Right cardiac atrium (tissue), 5 donors: Measurements from ENCODE around the gene SNX5. TPM values are rescaled to one million over a fixed set of nuclear protein-coding genes. Genes with fewer than 3 reads are reported as not detected.

ENCODE experiments used
- ATAC-seq, 2 donors: fragments of 200-7000 bp; cut with Tn5 transposase; one replicate each; pipeline versions ENCODE4 v1.8.0 to v1.9.1; 2020; ENCODE audit warnings: moderate library complexity in 2 of 2, mild to moderate bottlenecking in 1 of 2
- DNase-seq, 3 donors: peaks; one replicate each; pipeline ENCODE4 v3.0.0-alpha.2; 2020
- H3K27ac ChIP-seq: one replicate; pipeline ENCODE4 v1.5.1; 2013; ENCODE audit warnings: mild to moderate bottlenecking, low read length, control low read depth, moderate library complexity
- H3K27me3 ChIP-seq: one replicate; pipeline ENCODE4 v1.6.1; 2013; ENCODE audit not compliant: control insufficient read depth, insufficient read depth
- H3K4me1 ChIP-seq: one replicate; pipeline ENCODE4 v1.6.1; 2013; ENCODE audit warnings: low read length; ENCODE audit not compliant: control insufficient read depth, insufficient read depth
- H3K4me3 ChIP-seq: one replicate; pipeline ENCODE4 v1.5.1; 2013; ENCODE audit warnings: low read length, control low read depth
- H3K9me3 ChIP-seq: one replicate; pipeline ENCODE4 v1.6.1; 2013; ENCODE audit warnings: low read length; ENCODE audit not compliant: control insufficient read depth
- WGBS: extraction: QIAGEN DNeasy Blood & Tissue Kit; methylation state at CpG from one replicate; pipeline ENCODE4 v1.1.7; 2013; 5-methylcytosine and 5-hydroxymethylcytosine counted together
- intact Hi-C, 4 donors: fragments of 100-400 bp; cut with DNase I; formaldehyde crosslinking; loops; one replicate each; pipeline versions ENCODE4 v1.11.0 to v1.14.0; 2022 to 2023
- polyA plus RNA-seq: library from polyadenylated mRNA; stranded (reverse); fragments of 200-250 nt; gene quantifications from one replicate; pipeline ENCODE4 v1.2.3, GENCODE V29; 2013
- total RNA-seq, 4 donors: library from RNA; stranded (reverse); fragmentation: NEBNext Ultra II Directional; extraction: Animal tissue kit (Norgen Biotek cat#: 25700); gene quantifications; one replicate each; pipeline ENCODE4 v1.2.1, GENCODE V29; 2021
- donor health status: healthy with polysubstance abuse.
- donor health status: DM: no; HTN: yes; CAD: no.
- donor health status: DM: no; HTN: no; CAD: no.
- donor health status: DM: no; HTN: yes; CAD: no; lungs with severe emphysema.
- donor health status: DM: yes; HTN: yes; CAD: no.

SNX5 gene
- total and polyA plus RNA-seq, 5 donors: 46.7 to 53.9 (median 47.8) TPM

GRCh38 chr20:17947474-17947815 lies 21.1 kb downstream of the SNX5 start:
- ATAC-seq (no peak), DNase-seq (peak in 1 of 3 donors; percentile 37)
- WGBS: 53% methylated on average over 5 of the region's 5 CpGs
- no peaks in the 10 kb centered on the region for H3K27me3 ChIP-seq
- H3K4me1 ChIP-seq: no peaks in the 10 kb centered on the region
- no peaks in the 10 kb centered on the region for H3K9me3 ChIP-seq
- intact Hi-C loops: no loop called here
- H3K27ac ChIP-seq: no peak overlapping the region
- H3K4me3 ChIP-seq: no peak overlapping the region

- whole genome bisulfite sequencing: 71% methylated on average over 6 of the region's 6 CpGs
- DNase-seq (no peak), ATAC-seq (no peak)
- intact Hi-C loops: no loop called here
- H3K4me3 ChIP-seq: no peak overlapping the region
- no peaks in the 10 kb centered on the region for H3K9me3 ChIP-seq
- H3K27ac ChIP-seq: no peak overlapping the region
- H3K4me1 ChIP-seq: no peaks in the 10 kb centered on the region
- no peaks in the 10 kb centered on the region for H3K27me3 ChIP-seq
These were observed 21.8 kb downstream of the SNX5 start for GRCh38 chr20:17946572-17947473.

GRCh38 chr20:17946040-17946439 lies 22.6 kb downstream of the SNX5 start:
- DNase-seq (no peak), ATAC-seq (no peak)
- Histone ChIP-seq H3K27ac (no peak overlapping the region), H3K9me3 (no peaks in the 10 kb centered on the region), H3K4me3 (no peak overlapping the region), H3K4me1 (no peaks in the 10 kb centered on the region), H3K27me3 (no peaks in the 10 kb centered on the region)
- intact Hi-C loops: no loop called here
- 93% methylated on average over 5 of the region's 5 CpGs for WGBS

GRCh38 chr20:17944854-17945474 lies 23.6 kb downstream of the SNX5 start:
- H3K4me3 ChIP-seq: no peak overlapping the region
- DNase-seq (no peak), ATAC-seq (no peak)
- no peak overlapping the region for H3K27ac ChIP-seq
- 92% methylated on average over 4 of the region's 4 CpGs for WGBS
- H3K4me1 ChIP-seq: no peaks in the 10 kb centered on the region
- no peaks in the 10 kb centered on the region for H3K27me3 ChIP-seq
- intact Hi-C loops: no loop called here
- no peaks in the 10 kb centered on the region for H3K9me3 ChIP-seq

GRCh38 chr20:17943343-17943742 lies 25.3 kb downstream of the SNX5 start:
- no peaks in the 10 kb centered on the region for H3K27me3 ChIP-seq
- no peak for DNase-seq
- WGBS: 29% methylated on average over 3 of the region's 3 CpGs
- ATAC-seq: no peak
- H3K4me1 ChIP-seq: no peaks in the 10 kb centered on the region
- H3K9me3 ChIP-seq: no peaks in the 10 kb centered on the region
- intact Hi-C loops: no loop called here
- no peak overlapping the region for H3K4me3 ChIP-seq
- H3K27ac ChIP-seq: no peak overlapping the region

- Histone ChIP-seq H3K27ac (no peak overlapping the region), H3K4me3 (no peak overlapping the region), H3K9me3 (no peaks in the 10 kb centered on the region), H3K27me3 (no peaks in the 10 kb centered on the region), H3K4me1 (no peaks in the 10 kb centered on the region)
- ATAC-seq: no peak
- no peak for DNase-seq
- intact Hi-C loops: no loop called here
- WGBS: 78% methylated on average over 3 of the region's 3 CpGs
These were observed 26.8 kb downstream of the SNX5 start for GRCh38 chr20:17941826-17942196.

- no peak for ATAC-seq
- Histone ChIP-seq H3K27me3 (no peaks in the 10 kb centered on the region), H3K9me3 (no peaks in the 10 kb centered on the region), H3K4me1 (no peaks in the 10 kb centered on the region), H3K4me3 (no peak overlapping the region), H3K27ac (no peak overlapping the region)
- DNase-seq: no peak
- intact Hi-C loops: no loop called here
- 95% methylated on average over 10 of the region's 10 CpGs for WGBS
These were observed 27.3 kb downstream of the SNX5 start for GRCh38 chr20:17941087-17941825.

- Histone ChIP-seq H3K4me1 (no peaks in the 10 kb centered on the region), H3K27ac (no peak overlapping the region), H3K4me3 (no peak overlapping the region), H3K27me3 (no peaks in the 10 kb centered on the region), H3K9me3 (no peaks in the 10 kb centered on the region)
- DNase-seq (no peak), ATAC-seq (no peak)
- WGBS: 50% methylated on average over 6 of the region's 6 CpGs
- intact Hi-C loops: no loop called here
These were observed 28.2 kb downstream of the SNX5 start for GRCh38 chr20:17940224-17940971.

GRCh38 chr20:17939622-17940223 lies 28.9 kb downstream of the SNX5 start:
- H3K9me3 ChIP-seq: no peaks in the 10 kb centered on the region
- ATAC-seq: no peak
- no peak overlapping the region for H3K4me3 ChIP-seq
- intact Hi-C loops: loop anchor here in 1 of 4 donors (10.0 kb wide), 1 partner anchor 435 kb away; no protein-coding TSS in a partner anchor
- H3K4me1 ChIP-seq: no peaks in the 10 kb centered on the region
- no peaks in the 10 kb centered on the region for H3K27me3 ChIP-seq
- H3K27ac ChIP-seq: no peak overlapping the region
- 66% methylated on average over 7 of the region's 7 CpGs for WGBS
- no peak for DNase-seq

- WGBS: 15% methylated on average over 13 of the region's 13 CpGs
- no peak overlapping the region for H3K4me3 ChIP-seq
- no peaks in the 10 kb centered on the region for H3K27me3 ChIP-seq
- H3K4me1 ChIP-seq: no peaks in the 10 kb centered on the region
- peak; percentile 62 to 83 (median 81) for DNase-seq
- H3K9me3 ChIP-seq: no peaks in the 10 kb centered on the region
- intact Hi-C loops: loop anchor here in 1 of 4 donors (10.0 kb wide), 1 partner anchor 434 kb away; no protein-coding TSS in a partner anchor
- H3K27ac ChIP-seq: no peak overlapping the region
- ATAC-seq: peak; percentile 72 to 74
These were observed 29.5 kb downstream of the SNX5 start for GRCh38 chr20:17938871-17939619.
